Stimulated activated CD8-positive, alpha-beta memory T cell treated with anti-CD3 and anti-CD28 coated beads, Interleukin-7, amount 100 ng/mL, for 24 hours (primary cell): ENCODE results near the gene AK4.
"Not testable (repeated sequence)": the region's sequence is repeated elsewhere in the genome, so short reads cannot be mapped to it uniquely, and the experiment has no call there.

Experiments
- DNase-seq: peaks from one replicate; pipeline ENCODE4 v3.0.0-alpha.2; 2020; ENCODE audit warnings: low read depth

Gene AK4

DNA sequence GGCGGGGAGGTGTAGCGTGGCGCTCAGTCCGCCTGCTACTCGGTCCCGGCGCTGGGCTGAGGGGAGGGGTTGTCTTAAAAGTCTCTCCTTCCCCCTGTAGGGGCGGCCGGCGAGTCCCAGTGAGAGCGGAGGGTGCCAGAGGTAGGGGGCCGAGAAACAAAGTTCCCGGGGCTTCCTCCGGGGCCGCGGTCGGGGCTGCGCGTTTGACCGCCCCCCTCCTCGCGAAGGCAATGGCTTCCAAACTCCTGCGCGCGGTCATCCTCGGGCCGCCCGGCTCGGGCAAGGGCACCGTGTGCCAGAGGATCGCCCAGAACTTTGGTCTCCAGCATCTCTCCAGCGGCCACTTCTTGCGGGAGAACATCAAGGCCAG lies at the start of gene AK4:
AK4 (plus strand) TSS at position 26 of the 370 bp plus-strand sequence; CDS start at position 231, 205 bp downstream.
- DNase-seq = not testable (repeated sequence)

DNA sequence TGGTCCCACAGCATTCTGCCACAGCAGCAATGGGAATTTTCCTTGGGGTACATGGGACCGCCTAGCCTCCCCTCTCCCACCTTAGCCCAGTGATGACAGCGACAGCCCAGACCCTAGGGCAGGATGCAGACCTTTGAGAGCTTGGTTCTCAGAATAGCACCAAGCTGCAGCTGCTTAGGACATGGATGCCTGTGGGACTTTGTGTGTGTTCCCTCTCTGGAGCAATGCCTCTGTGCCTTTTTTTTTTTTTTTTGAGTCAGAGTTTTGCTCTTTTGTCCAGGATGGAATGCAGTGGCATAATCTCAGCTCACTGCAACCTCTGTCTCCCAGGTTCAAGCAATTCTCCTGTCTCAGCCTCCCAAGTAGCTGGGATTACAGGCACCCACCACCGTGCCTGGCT lies 44.2 kb upstream of the AK4 start:
- DNase-seq = no peak

- no peak for DNase-seq
These were observed 43.0 kb upstream of the AK4 start for GRCh38 chr1:65104854-65105534.

DNA sequence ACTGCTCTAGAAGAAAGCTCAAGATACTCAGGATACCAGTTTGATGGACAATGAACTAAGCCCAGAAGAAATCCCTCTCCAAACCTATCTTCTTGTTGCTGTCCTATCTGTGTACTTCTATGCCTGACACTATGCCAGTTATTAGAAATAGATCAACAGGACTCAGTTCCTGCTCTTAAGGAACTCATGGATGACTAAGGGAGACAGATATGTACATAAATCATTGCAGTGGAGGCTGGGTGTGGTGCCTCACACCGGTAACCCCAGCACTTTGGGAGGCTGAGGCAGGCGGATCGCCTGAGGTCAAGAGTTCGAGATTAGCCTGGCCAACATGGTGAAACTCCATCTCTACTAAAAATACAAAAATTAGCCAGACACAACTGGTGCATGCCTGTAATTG lies 42.4 kb upstream of the AK4 start:
- no peak for DNase-seq

- no peak for DNase-seq
These were observed 39.9 kb upstream of the AK4 start for GRCh38 chr1:65108025-65108642.

DNA sequence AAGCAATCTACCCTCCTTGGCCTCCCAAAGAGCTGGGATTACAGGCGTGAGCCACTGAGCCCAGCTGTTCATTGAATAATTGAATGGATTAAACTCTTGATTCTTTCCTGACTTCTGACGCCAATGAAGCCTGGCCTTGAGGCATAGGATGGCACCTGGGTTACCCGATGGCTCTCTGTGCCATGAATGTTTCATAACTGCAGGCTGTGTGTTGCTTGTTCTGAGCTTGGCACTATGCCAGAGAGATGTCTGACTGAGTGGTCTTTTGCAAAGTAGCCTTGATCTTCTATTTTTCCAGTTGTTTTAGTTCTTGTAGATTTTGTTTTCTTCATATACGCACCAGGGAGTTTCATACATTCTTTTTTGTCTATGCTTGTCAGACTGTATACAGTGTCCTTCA lies 38.5 kb upstream of the AK4 start:
- DNase-seq = no peak

DNA sequence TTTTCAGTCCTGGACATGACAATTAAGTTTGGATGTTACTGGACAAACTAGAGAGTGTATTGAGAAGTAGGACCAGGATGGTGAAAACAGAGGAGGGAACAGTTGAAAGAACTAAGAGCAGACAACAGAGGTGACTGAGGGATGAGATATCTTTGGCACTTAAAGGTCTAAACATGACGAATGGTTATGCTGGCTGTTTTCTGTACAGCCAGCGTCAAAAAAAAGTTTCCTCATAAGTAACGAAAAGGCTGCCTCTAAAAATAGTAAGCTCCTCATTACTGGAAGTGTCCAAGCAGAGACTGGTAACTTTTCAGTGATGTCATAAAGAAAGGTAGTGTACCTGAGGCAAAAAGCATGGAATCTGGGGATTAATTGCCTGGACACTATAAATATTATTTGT lies 35.2 kb upstream of the AK4 start:
- no peak for DNase-seq

- no peak for DNase-seq
These were observed 34.7 kb upstream of the AK4 start for GRCh38 chr1:65113298-65113697.

GRCh38 chr1:65114322-65114721 lies 33.7 kb upstream of the AK4 start:
- DNase-seq = no peak

DNA sequence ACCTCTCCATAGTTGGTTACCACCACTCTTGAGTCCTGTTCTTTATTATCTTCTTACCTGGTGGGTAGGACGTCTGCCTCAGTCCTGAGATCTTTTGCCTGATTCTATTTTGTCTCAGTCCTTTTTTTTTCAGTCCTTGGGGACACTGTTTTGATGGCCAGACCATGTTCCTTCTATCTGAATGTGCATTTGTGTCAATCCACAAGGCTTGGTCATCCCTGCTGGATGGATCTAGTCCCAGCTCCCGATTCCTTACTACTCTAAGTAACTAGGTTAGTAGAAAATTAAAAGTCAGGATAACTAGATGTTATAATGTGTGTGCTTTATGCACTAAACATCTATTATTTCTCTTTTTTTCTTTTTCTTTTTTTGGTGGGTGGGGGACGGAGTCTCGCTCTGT lies 28.1 kb upstream of the AK4 start:
- DNase-seq = no peak

DNA sequence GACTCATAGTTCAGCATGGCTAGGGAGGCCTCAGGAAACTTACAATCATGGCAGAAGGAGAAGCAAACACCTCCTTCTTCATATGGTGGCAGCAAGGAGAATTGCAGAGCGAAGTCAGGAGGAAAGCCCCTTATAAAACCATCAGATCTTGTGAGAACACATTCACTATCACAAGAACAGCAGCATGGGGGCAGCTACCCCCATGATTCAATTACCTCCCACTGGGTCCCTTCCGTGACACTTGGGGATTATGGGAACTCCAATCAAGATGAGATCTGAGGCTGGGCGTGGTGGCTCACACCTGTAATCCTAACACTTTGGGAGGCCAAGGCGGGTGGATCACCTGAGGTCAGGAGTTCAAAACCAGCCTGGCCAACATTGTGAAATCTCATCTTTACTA lies 18.9 kb upstream of the AK4 start:
- not testable (repeated sequence) for DNase-seq

- no peak for DNase-seq
These were observed 9.5 kb upstream of the AK4 start for GRCh38 chr1:65138524-65138923.

DNA sequence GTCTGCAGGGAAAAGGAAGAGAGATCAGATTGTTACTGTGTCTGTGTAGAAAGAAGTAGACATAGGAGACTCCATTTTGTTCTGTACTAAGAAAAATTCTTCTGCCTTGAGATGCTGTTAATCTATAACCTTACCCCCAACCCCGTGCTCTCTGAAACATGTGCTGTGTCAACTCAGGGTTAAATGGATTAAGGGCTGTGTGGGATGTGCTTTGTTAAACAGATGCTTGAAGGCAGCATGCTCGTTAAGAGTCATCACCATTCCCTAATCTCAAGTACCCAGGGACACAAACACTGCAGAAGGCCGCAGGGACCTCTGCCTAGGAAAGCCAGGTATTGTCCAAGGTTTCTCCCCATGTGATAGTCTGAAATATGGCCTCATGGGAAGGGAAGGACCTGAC lies 8.2 kb upstream of the AK4 start:
- not testable (repeated sequence) for DNase-seq

DNA sequence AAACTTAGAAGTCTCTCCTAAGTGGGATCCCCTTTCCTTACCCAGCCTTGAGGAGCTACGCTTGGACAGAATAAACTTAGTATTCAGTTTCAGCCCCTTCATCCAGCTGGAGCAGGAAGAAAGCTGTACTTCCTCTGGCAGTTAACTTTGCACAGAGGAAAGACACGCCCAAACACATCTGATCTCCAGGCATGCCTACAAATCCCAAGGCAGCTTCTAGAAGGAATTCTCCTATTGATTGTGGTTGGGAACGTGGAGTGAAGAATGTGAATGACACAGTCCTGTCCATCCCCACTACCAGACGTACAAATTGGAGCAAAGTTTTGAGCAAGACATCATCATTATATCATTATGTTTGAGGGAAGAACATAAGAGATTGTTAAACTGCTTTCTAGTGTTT lies 6.6 kb upstream of the AK4 start:
- no peak for DNase-seq

DNA sequence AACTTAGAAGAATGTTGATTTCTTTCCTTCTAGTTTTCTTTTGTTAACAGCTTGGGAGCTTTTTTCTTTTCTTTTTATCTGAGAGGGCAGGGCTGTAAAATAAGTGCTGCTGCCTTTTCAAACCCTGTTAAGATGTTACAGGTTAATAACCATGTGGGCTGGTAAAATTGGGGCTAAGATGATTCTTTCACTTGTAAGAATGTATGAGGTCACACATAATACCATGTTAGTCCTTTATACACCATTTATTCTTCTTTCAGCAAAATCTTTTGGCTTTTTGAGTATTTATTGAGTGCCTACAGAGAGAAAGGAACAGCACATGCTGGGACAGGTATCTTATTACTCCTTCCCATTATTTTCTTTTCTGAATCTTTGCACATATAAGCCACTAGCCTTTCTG lies 6.1 kb upstream of the AK4 start:
- no peak for DNase-seq

- not testable (repeated sequence) for DNase-seq
These were observed 4.8 kb upstream of the AK4 start for GRCh38 chr1:65143112-65143658.

GRCh38 chr1:65146908-65147423 lies 1.0 kb upstream of the AK4 start:
- no peak for DNase-seq

GRCh38 chr1:65147424-65148177 lies 402 bp upstream of the AK4 start:
- DNase-seq = no peak

DNA sequence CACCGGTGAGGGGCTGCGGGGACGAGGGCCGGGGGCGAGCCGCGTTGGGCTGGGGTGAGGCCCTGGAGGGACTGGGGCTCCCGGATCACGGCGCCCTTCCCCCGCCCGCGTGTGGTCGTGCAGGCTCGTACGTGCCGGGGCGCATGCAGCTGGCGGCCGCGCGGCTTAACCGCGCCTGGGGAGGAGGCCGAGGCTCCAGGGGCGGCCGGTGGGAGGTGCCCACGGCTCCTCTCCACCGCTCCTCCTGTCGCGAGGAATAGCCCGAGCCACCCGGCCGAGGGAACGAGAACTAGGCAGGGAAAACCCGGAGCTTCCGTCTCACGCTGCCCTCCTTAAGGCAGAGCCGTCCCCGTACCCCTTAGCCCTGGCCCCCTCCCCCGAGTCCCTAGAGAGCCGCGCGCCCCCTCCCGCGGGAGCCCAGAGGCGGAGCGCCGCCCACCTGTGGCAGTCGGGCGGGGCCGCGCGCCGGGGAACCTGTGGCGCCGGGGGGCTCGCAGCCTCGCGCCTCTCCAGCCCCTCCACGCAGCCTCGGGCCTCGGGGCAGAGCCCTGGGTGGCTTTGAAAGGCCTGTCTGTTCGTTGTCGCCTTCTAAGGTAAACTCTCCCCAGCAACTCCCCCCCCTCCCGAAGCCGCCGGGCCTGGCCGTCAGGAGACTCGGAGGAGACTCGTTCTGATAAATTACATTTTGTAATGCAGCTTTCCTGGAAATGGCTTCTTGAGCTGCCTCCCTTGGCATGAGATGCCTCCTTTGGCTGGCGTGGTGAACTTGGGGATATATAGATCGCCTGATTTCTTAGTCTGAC lies 746 bp downstream of the AK4 start:
- DNase-seq = no peak

- DNase-seq = no peak
These were observed 1.5 kb downstream of the AK4 start for GRCh38 chr1:65149351-65150107.

- no peak for DNase-seq
These were observed 2.1 kb downstream of the AK4 start for GRCh38 chr1:65150108-65150463.
